Fibroblast of skin of back (primary cell): Measurements from ENCODE around the gene DDTL.
"Not testable (repeated sequence)": the region's sequence is repeated elsewhere in the genome, so short reads cannot be mapped to it uniquely, and the experiment has no call there.

ENCODE experiments used
- DNase-seq: peaks from one replicate; pipeline ENCODE4 v3.0.0-alpha.2; 2013

DDTL gene

DNA sequence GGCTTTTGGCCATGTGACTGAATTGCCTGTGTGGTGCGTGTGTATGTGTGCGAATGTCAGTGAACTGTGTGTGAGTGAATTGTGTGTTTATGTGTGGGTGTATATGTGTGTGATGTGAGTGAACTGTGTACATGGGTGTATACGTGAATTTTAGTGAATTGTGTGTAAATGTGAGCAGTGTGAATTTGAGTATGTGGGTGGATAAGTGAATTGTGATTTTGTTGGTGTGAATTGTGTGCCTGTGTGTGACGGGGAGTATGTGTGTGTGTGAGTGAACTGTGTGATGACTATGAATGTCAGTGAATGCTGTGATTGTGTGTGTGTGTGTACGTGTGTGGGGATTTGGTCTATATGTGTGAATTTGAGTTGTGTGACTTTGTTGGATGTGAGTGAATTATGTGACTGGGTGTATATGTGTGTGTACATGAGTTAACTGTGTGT is 3.5 kb downstream of the DDTL start:
- no peak for DNase-seq

DNA sequence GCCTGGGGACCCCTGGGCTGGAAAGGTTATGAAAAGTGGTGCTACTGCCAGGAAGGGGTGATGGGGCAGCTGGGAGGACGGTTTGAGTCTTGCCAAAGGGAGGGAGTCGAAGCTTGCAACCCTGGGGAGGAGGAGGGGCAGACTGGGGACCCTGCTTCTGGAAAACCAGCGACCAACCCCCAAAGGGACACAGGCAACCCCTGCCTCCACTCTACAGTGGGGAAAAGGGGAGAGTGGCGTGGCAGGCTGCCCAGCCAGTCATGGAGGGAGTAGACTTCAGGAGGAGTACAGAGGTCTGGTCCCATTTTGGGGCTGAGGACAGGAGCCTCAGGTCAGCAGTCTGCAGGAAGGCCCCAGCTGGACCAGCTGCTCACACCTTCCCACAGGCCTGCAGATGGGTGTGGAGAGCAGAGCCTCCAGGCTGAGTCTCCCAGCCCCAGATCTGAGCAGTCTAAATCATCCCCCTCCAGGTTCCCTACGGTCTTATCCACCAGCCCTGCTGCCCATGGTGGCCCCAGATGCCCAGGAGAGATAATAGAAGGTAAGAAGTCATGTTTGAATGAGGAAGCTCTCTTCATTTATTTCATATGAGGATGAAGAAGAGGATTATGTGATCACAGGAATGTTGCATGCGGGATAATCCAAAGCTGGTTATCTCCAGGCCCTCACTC is 4.3 kb downstream of the DDTL start:
- no peak for DNase-seq

DNA sequence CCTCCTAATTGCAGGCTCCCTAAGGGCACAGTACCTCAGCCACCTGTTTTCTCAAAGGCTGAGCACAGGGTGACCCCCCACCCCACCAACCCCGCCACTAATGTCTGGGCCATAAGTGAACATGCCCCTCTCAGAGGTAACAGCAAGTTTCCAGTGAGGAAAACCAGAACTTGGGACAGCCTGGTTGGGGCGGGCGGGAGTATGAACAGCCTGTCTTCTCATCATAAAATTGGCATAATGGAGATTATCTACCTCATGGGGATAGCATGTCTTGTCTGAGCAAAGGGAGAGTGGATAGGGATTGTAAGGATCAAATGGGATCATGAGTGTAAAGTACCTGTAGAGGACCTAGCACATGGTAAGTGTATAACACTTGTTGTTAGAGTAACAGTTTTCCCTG is 5.2 kb downstream of the DDTL start:
- DNase-seq = not testable (repeated sequence)

DNA sequence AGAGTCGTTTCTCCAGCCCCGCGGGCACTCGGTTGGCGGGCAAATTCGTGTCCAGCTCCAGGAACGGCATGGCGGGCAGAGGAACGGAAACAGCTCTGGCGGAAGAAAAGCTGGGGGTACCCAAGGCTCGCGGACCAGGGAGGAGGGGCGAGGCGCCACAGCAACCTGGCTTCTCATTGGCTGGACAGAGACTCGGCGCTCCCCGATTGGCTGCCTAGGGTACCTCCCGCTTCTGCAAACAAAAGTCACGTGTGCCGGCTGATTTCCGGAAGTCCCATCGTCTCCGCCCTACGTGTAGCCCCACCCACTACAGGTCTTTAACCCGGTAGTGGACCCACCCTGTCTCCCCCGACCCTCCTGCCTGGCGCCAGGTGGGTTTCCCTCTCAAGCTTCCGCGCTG is 7.7 kb downstream of the DDTL start, which contains the start of gene DDT:
Gene DDT (minus strand): TSS at position 97 of the 400 bp plus-strand sequence. CDS start 27 bp downstream, at position 70.
- not testable (repeated sequence) for DNase-seq

DNA sequence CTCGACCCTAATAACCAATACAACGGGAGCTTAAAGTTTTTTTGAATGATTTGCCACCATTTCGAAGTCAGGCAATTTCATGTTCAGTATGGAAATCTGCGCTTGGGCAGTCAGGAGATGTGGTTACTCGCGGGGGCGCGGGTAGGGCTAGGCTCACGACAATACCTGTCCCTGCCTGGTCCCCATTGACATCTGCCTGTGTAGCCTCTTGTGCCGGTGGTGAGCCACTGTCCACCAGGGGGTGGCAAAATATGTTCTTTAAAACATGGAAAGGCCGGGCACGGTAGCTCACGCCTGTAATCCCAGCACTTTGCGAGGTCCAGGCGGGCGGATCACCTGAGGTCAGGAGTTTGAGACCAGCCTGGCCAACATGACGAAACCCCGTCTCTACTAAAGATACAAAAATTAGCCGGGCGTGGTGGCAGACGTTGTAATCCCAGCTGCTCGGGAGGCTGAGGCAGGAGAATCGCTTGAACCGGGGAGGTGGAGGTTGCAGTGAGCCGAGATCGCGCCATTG is 8.2 kb downstream of the DDTL start:
- not testable (repeated sequence) for DNase-seq

DNA sequence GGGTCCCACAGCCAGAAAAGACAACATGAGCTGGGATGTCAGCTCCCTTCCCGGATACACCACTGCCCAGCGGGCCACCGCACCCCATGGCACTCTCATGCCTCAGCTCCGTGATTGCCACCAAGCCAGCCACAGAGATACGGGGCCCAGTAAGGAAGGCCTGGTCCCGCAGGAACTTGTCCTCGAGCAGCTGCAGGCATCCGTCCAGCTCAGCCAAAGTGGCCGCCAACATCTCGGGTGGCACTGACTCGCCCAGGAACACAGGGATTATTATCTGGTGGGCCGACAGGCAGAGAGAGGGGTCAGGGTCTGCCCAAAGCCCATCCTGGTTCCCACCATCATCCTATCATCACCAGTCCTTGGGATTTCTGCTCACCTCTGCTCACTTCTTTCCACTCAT is 10.6 kb downstream of the DDTL start:
- not testable (repeated sequence) for DNase-seq

DNA sequence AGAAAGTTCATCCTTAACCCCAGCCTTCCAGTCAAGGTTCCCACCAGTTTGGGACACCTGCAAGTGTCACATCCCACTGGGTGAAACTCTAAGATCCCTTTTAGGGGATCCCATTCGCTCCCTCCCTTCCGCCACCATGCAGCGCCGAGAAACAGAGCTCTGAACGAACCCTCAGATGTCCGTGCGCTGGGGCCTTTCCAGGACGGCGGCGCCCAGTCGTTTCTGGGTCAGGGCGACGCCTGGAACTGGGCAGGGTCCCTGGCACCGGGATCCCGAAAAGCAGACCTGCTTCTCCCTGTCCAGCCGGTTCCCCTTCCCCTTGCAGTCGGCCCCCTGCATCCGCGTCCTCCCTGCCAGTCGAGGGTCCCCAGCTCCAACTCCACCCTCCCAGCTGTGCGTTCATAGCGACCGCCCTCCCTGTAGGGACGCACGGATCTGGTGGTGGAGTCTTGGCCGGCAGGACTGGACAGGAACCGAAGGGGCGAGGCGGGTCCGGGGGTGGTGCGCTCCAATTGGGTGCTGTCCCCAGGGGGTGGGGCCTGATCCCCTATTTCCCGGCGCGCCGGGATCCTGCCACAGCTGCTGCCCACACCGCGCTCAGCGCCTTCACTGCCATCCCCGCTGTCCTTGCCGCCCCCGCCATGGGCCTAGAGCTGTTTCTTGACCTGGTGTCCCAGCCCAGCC is 13.0 kb downstream of the DDTL start, which contains the start of gene GSTT2:
Gene GSTT2 (plus strand): TSS at position 578 of the 684 bp plus-strand sequence.
- DNase-seq = not testable (repeated sequence)

DNA sequence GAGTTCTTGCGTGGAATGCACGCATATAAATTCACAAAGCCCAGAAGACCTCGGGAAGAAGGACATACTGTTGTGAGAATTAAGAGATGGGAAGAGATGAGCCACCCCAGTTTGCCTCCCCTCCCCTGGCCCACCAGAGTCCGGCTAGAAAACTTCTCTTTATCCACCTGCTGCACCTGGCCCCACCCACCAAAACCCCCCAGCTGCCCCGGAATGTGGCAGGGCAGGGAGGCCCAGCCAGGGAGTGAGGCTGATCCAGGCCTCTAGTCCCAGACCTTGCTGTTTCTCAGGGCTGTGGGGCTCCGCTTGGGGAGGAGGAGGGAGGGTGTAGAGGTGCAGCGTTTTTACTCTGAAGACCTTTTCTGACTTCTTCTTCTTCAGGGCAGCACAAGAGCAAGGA is 13.9 kb downstream of the DDTL start:
- DNase-seq = not testable (repeated sequence)

DNA sequence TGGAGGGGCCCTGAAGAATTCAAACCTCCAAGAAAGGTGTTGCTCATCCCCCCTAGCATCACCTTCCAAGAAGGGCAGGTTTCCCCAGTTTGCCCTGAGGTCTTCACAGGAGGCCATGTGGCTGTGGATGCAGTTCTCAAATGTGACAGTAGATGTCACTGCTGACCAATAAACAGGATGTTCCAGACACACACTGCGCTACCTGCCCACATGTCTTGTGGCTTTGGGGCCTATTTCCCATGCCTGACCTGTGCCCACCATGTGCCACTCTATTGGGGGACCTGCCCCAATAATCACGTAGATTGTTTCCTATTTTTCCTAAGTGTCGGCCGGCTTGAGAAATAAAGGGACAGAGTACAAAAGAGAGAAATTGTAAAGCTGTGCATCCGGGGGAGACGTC is 17.7 kb downstream of the DDTL start:
- DNase-seq = no peak

DNA sequence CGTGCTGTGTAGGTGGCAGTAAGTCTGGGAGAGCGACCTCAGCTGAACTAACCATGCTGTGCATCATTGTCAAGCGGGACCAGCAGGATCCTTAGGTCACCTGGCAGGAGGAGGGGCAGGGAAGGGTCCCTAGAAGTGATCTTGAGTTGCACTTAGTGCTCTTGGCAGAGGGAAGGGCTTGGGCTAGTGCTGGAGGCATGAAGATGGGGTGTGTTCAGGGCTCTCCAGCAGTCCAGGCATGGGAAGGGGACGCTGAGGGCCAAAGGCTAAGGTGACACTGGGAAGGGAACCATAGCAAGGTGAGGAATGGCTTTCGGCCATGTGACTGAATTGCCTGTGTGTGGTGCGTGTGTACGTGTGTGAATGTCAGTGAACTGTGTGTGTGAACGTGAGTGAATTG is 19.4 kb downstream of the DDTL start:
- not testable (repeated sequence) for DNase-seq

DNA sequence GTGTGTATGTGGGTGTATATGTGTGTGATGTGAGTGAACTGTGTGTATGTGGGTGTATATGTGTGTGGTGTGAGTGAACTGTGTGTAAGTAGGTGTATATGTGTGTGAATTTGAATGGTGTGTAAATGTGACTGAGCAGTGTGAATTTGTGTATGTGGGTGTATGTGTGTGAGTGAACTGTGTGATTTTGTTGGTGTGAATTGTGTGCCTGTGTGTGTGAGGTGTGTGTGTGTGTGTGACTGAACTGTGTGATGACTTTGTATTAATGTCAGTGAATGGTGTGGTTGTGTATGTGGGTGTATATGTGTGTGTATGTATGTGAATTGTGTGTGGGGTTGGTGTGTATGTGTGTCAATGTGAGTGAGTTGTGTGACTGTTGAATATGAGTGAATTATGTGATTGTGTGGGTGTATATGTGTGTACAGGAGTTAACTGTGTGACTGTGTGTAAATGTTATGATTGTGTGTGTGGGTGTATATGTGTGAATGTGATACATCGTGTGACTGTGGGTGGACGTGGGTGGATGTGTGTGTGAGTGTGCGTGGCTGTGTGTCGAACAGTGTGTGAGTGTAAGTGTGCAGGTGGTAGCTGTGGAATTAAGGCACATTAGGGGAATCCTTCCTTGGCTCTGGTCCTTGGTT is 20.0 kb downstream of the DDTL start:
- DNase-seq = not testable (repeated sequence)

DNA sequence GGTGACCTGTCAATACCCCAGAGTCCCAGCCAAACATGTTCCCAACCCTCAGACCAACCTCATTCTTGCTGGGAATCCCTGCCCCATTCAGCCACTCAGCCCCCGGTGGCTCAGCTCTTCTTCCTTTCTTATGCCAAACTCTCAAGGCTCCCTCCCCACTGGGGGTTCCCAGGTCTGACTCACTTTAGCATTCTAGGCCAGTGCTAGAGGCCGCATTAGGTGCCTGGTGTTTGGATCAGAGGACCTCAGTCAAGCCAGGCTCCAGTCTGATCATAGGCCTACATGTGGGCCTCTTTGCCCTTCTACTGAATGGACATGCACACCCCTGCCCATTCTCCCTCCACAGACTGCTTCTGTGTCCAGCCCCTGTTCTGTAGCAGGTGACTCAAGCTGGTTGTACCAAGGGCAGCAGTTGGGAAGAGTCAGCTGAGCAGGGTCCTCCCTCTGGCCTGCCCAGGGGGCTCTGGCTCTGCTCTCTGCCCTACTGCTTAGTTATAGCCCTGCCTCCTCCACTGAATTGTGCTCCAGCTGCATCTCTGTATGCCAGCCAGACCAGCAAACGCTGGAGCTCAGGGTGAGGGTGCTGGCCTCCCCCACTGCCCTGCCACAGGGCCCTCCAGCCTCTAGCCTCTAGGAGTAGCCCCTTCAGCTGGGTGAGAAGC is 23.0 kb downstream of the DDTL start:
- not testable (repeated sequence) for DNase-seq

DNA sequence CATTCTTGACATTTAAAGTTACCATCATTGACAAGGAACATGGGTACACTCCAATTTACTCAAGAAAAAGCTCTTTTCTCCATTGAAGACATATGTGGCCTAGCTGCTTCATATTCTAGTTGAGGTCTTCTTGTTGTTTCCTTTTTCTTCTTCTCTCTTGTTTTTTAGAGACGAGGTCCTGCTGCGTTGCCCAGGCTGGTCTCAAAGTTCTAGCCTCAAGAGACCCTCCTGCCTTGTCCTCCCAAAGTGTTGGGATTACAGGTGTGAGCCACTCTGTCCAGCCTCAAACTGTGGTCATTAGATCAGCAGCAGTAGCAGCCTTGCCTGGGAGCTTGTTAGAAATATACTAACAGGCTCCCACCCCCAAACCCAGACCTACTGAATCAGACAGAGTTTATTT is 26.4 kb downstream of the DDTL start:
- DNase-seq = not testable (repeated sequence)

DNA sequence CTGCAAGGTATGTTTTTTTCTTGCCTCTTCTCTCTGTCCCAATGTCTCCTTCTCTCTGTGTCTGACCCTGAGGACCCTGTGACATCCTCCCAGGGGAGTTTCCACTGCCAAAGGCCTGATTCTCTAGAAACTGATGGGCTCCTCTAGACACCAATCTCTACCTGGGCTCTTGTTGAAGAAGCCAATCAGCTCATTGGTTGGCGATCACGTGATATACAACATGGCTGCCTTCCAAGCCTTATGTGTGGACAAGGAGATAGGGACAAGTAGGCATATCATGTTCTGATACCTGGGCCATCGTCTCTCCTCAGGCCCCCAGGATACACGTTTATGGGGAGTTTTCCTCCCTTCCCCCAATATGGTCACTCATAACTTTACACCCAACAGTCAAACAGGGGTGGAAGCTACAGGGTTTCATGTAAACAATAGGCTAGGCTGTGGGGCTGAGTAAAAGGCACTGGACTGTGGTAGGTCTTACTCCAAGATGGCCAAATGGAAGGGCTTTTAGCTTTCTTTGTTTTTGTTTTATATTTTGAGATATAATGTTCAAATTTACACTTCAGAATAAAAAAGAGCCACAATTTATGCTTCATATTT is 27.0 kb downstream of the DDTL start:
- DNase-seq = not testable (repeated sequence)

DNA sequence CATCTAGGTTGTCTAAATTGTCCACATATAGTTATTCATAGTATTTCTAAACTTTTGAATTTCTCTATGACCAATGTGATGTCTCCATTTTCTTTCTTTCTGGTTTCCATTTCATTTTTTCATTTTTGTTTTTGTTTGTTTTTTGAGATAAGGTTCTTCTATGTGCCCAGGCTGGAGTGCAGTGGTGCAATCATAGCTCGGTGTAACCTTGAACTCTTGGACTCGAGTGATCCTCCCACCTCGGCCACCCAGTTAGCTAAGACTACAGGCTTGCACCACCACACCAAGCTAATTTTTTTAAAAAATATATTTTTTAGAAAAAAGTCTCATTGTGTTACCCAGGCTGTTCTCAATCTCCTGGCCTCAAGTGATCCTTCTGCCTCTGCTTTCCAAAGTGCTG is 30.4 kb downstream of the DDTL start:
- DNase-seq = no peak

DNA sequence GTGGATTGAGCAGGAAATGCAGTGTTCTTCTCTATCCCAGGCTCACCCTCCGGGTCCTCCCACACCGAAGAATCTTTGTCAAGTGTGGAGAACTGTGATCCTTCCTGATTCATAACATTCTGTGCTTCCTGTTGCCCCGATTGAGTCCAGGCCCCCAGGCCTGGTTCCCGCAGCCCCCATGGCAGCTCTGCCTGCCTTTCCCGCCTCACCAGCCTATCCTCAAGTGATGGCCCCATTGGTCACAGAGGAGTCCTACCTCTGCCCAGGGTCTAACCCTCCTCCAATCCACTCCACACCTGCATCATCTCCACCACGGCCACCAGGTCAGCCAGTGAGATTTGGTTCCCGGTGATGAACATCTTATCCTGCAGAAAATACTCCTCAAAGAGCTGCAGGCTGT is 33.1 kb downstream of the DDTL start:
- DNase-seq = not testable (repeated sequence)

DNA sequence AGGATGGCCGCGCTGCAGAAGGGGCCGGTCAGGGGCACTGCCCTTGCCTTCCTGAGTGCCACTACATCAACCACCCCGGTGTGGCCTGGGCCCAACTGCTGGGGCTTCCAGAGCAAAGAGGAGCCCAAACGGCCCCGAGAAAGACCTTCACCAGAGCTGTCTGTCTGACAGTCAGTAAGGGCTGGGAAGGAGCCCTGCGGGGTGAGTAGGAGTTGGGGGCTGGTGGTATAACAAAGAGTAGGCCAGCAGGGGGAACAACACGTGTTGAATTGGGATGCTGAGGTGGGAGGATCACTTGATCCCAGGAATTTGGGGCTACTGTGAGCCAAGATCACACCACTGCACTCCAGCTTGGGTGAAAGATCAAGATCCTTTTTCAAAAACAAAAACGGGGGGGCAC is 34.6 kb downstream of the DDTL start:
- DNase-seq = no peak

DNA sequence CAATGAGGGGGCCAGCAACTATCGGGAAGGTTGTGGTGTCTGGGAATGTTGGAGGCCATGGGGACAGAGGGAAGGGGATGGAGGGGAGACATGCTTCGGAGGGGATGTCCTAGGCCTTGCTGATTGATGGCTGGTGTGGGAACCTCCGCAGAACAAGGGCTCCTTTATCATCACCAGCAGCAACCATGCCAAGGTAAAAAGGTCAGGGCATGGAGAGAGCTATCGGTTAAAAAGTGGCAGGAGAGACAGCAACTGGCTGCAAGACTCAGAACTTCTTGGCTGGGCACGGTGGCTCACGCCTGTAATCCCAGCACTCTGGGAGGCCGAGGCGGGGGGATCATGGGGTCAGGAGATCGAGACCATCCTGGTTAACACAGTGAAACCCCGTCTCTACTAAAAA is 35.6 kb downstream of the DDTL start:
- no peak for DNase-seq

DNA sequence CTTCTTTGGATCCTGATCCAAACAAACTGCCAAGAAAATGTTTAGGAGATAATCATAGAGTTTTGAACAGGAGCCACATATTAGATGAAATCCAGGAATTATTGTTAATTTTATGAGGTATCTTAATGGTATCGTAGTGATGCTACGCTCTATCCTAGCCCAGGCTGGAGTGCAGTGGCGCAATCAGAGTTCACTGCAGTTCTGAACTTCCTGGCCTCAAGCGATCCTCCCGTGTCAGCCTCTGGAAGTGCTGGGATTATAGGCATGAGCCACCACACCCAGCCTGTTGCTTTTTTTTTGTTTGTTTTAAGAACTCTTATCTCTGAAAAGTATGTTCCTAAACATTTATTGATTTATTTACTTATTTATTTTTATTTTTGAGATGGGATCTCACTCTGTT is 36.2 kb downstream of the DDTL start:
- no peak for DNase-seq

DNA sequence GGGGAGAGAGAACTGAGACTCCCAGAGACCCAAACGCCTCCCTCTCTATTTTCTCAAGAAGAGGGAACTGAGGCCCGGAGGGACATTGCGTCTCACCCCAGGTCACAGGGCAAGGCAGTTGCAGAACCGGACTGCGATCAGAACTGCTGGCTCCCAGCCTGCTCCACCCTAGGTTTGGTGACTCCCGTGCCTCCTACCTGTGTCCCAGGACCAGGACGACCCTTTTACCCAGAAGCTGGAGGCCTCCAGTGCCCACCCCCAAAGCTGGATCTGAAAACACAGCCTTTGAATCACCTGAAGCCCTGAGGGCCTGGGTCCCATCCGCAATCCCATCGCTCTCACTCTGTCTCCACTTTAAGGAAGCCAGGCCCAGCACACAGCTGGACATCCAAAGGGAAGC is 37.2 kb downstream of the DDTL start:
- DNase-seq = no peak

DNA sequence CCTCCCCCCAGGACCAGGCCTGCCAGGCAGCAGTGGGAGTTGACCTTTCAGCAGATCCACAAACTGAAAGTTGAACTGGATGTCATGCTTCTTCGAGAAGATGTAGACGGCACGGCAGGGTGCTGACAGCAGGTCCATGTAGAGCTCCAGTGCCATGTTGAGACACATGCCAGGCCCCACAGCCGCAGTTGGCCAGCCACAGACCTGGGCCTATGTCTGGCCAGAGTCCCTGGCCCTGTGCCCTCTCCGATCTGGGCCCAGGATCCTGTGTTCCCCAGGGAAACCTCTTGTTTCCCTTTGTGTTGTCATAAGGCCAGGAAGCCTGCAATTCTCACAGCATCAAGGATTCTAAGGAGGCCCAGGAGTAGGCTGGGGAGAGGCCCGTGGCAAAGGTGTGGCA is 38.5 kb downstream of the DDTL start, which contains the start of gene GSTT4:
Gene GSTT4 (minus strand): TSS at position 253 of the 400 bp plus-strand sequence. CDS start 97 bp downstream, at position 156.
- no peak for DNase-seq
